DND-41 (cell line): ENCODE results near the gene RARRES1.

Source experiments
- ATAC-seq: fragments of 200-7000 bp; cut with Tn5 transposase; 3 replicates; pipeline ENCODE4 v1.9.1; 2021; ENCODE audit warnings: low read depth; ENCODE audit not compliant: insufficient read depth
- DNase-seq: peaks from one replicate; pipeline ENCODE4 v3.0.0-alpha.2; 2020
- H2AFZ ChIP-seq: 2 replicates; pipeline ENCODE4 v1.6.0; 2012; ENCODE audit warnings: low read depth, low read length
- H3K27ac ChIP-seq: 2 replicates; pipeline ENCODE4 v1.5.1; 2012; ENCODE audit warnings: low read length, inconsistent platforms
- H3K27me3 ChIP-seq: fragments of 200-600 bp; sonication (generic); 2 replicates; pipeline ENCODE4 v1.6.0; 2012; ENCODE audit warnings: low read length, mild to moderate bottlenecking, inconsistent platforms; ENCODE audit not compliant: insufficient read depth, poor library complexity
- H3K36me3 ChIP-seq: 2 replicates; pipeline ENCODE4 v1.5.1; 2012; ENCODE audit warnings: low read length, inconsistent platforms; ENCODE audit not compliant: insufficient read depth
- H3K4me1 ChIP-seq: 2 replicates; pipeline ENCODE4 v1.5.1; 2012; ENCODE audit warnings: mild to moderate bottlenecking, low read length; ENCODE audit not compliant: insufficient read depth
- H3K4me2 ChIP-seq: 2 replicates; pipeline ENCODE4 v1.6.0; 2012; ENCODE audit warnings: mild to moderate bottlenecking, moderate library complexity, low read length, inconsistent platforms; ENCODE audit not compliant: insufficient read depth
- H3K4me3 ChIP-seq, 2 experiments: fragments of 200-600 bp in 1 of 2; shearing (Covaris generic) in 1 of 2; 2 replicates each; pipeline ENCODE4 v1.5.1; 2012 to 2016; ENCODE audit warnings: inconsistent platforms in 2 of 2, low read length in 2 of 2, mild to moderate bottlenecking in 2 of 2, low read depth in 1 of 2, moderate library complexity in 1 of 2
- H3K79me2 ChIP-seq: 2 replicates; pipeline ENCODE4 v1.6.0; 2012; ENCODE audit warnings: low read length, inconsistent platforms; ENCODE audit not compliant: insufficient read depth
- H3K9ac ChIP-seq: 2 replicates; pipeline ENCODE4 v1.6.0; 2012; ENCODE audit warnings: low read depth, mild to moderate bottlenecking, inconsistent platforms, low read length, moderate library complexity
- H3K9me3 ChIP-seq: 2 replicates; pipeline ENCODE4 v1.5.1; 2012; ENCODE audit warnings: low read length, moderate library complexity, mild to moderate bottlenecking, inconsistent platforms; ENCODE audit not compliant: insufficient read depth, severe bottlenecking
- H4K20me1 ChIP-seq: 2 replicates; pipeline ENCODE4 v1.6.0; 2012; ENCODE audit warnings: low read length; ENCODE audit not compliant: insufficient read depth
- EZH2 ChIP-seq: IDR thresholded peaks from 3 replicates; pipeline ENCODE4 v1.6.1; 2012; ENCODE audit warnings: borderline replicate concordance, low read depth, mild to moderate bottlenecking, moderate library complexity, low read length, inconsistent platforms; ENCODE audit not compliant: severe bottlenecking
- TF ChIP-seq, protein P1 (sequence below): IDR thresholded peaks from 2 replicates; pipeline ENCODE4 v1.5.1; 2012; ENCODE audit warnings: borderline replicate concordance, low read length, moderate library complexity, mild to moderate bottlenecking; ENCODE audit not compliant: poor library complexity, severe bottlenecking; ENCODE audit errors: extremely low read depth

RARRES1 gene

DNA sequence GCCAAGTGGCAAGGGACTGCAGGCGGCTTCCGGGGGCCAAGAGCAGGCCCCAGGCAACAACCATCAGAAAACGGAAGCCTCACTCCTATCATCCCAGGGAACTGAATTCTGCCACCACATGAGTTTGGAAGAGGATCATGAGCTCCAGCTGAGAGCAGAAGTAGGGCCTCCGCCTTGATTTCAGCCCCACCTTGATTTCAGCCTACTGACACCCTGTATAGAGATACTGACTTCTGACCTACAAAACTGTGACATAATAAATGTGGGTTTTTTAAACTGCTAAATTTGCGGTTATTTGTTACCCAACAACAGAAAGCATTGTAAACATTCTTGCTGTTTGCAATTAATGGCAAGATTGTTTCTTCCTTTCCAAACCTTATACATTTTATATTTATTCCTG is 21.6 kb upstream of the RARRES1 start:
- Histone ChIP-seq H3K4me1 (no peaks in the 10 kb centered on the region), H3K79me2 (no peaks in the 10 kb centered on the region), H3K4me2 (no peak overlapping the region), H3K27ac (no peak overlapping the region), H4K20me1 (no peaks in the 10 kb centered on the region), H3K9me3 (no peaks in the 10 kb centered on the region), H3K36me3 (no peaks in the 10 kb centered on the region), H3K9ac (no peak overlapping the region), H3K27me3 (no peaks in the 10 kb centered on the region), H2AFZ (no peak overlapping the region), H3K4me3 (no peak overlapping the region)
- ATAC-seq = no peak
- TF ChIP-seq, protein P1, sequence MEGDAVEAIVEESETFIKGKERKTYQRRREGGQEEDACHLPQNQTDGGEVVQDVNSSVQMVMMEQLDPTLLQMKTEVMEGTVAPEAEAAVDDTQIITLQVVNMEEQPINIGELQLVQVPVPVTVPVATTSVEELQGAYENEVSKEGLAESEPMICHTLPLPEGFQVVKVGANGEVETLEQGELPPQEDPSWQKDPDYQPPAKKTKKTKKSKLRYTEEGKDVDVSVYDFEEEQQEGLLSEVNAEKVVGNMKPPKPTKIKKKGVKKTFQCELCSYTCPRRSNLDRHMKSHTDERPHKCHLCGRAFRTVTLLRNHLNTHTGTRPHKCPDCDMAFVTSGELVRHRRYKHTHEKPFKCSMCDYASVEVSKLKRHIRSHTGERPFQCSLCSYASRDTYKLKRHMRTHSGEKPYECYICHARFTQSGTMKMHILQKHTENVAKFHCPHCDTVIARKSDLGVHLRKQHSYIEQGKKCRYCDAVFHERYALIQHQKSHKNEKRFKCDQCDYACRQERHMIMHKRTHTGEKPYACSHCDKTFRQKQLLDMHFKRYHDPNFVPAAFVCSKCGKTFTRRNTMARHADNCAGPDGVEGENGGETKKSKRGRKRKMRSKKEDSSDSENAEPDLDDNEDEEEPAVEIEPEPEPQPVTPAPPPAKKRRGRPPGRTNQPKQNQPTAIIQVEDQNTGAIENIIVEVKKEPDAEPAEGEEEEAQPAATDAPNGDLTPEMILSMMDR = no peak
- no peak for TF ChIP-seq EZH2
- no peak for DNase-seq

GRCh38 chr3:158751316-158751715 is 19.1 kb upstream of the RARRES1 start:
- no peak for TF ChIP-seq EZH2
- TF ChIP-seq, protein P1 = no peak
- Histone ChIP-seq H3K27me3 (no peaks in the 10 kb centered on the region), H3K9me3 (no peaks in the 10 kb centered on the region), H3K4me3 (no peak overlapping the region), H3K4me2 (no peak overlapping the region), H3K27ac (no peak overlapping the region), H4K20me1 (no peaks in the 10 kb centered on the region), H3K79me2 (no peaks in the 10 kb centered on the region), H3K9ac (no peak overlapping the region), H2AFZ (no peak overlapping the region), H3K36me3 (no peaks in the 10 kb centered on the region; the same call in 1 of the 2 replicates), H3K4me1 (no peaks in the 10 kb centered on the region)
- DNase-seq (no peak), ATAC-seq (no peak)

- Histone ChIP-seq H3K4me2 (no peak overlapping the region), H3K79me2 (no peaks in the 10 kb centered on the region), H3K27ac (no peak overlapping the region), H3K27me3 (no peaks in the 10 kb centered on the region), H3K4me1 (no peaks in the 10 kb centered on the region), H3K36me3 (no peaks in the 10 kb centered on the region; the same call in 1 of the 2 replicates), H3K9ac (no peak overlapping the region), H3K4me3 (no peak overlapping the region), H4K20me1 (no peaks in the 10 kb centered on the region), H3K9me3 (no peaks in the 10 kb centered on the region), H2AFZ (no peak overlapping the region)
- TF ChIP-seq EZH2 = no peak
- TF ChIP-seq, protein P1 = no peak
- ATAC-seq (no peak), DNase-seq (no peak)
Observed at GRCh38 chr3:158750016-158750415, 17.8 kb upstream of the RARRES1 start.

DNA sequence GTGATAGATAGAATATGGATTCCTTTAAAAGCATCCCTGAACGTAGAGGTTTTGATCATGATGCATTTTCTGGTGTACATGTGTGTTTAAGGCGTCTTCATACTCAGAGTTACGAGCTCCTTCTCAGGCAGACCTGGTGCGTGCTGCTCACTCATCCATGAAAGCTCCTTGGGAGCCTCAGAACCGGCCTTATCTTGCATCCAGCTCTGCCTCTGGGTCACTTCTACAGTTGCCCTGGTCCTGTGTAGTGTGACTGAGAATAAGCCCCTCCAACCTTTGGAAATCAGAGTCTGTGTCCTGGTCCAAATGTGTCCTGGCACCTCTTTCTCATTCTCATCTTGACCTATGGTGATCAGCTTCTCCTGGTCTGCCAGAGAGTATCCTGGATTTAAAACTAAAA is 17.3 kb upstream of the RARRES1 start:
- no peak overlapping the region for H3K27ac ChIP-seq
- no peak for TF ChIP-seq EZH2
- TF ChIP-seq, protein P1 = no peak
- ATAC-seq (no peak), DNase-seq (no peak)
- H3K79me2 ChIP-seq = no peaks in the 10 kb centered on the region
- no peaks in the 10 kb centered on the region for H4K20me1 ChIP-seq
- H3K4me3 ChIP-seq = no peak overlapping the region
- H2AFZ ChIP-seq = no peak overlapping the region
- no peak overlapping the region for H3K9ac ChIP-seq
- H3K4me2 ChIP-seq = no peak overlapping the region
- no peaks in the 10 kb centered on the region; the same call in 1 of the 2 replicates for H3K36me3 ChIP-seq
- H3K9me3 ChIP-seq = no peaks in the 10 kb centered on the region
- H3K27me3 ChIP-seq = no peaks in the 10 kb centered on the region
- H3K4me1 ChIP-seq = no peaks in the 10 kb centered on the region
